GM21737 (cell line): Measurements from ENCODE around the gene GCGR.

ENCODE experiments used
- ATAC-seq: cut with Tn5 transposase; IDR thresholded peaks from one replicate; pipeline ENCODE4 v1.9.1; 2021; ENCODE audit warnings: mild to moderate bottlenecking, moderate library complexity; ENCODE audit not compliant: unreplicated experiment

The GCGR gene

GRCh38 chr17:81845881-81846742 is 42.2 kb downstream of the GCGR start:
- ATAC-seq, result no peak

- no peak for ATAC-seq
Observed at GRCh38 chr17:81846743-81847689, 43.1 kb downstream of the GCGR start.

- ATAC-seq, result no peak
Observed at GRCh38 chr17:81849457-81849856, 45.5 kb downstream of the GCGR start.

GRCh38 chr17:81851423-81851822 is 47.5 kb downstream of the GCGR start:
- no peak for ATAC-seq

- no peak for ATAC-seq
Observed at GRCh38 chr17:81852237-81852636, 48.3 kb downstream of the GCGR start.

- ATAC-seq, result no peak
Observed at GRCh38 chr17:81854974-81855774, 51.2 kb downstream of the GCGR start.

- ATAC-seq, result no peak
Observed at GRCh38 chr17:81858170-81858966, 54.4 kb downstream of the GCGR start.

- no peak for ATAC-seq
Observed at GRCh38 chr17:81858967-81859905, 55.3 kb downstream of the GCGR start.

- peak; percentile 0 for ATAC-seq
Observed at GRCh38 chr17:81859906-81860755, 56.2 kb downstream of the GCGR start, which contains the start of gene P4HB. Gene P4HB, minus strand, starts transcription at chr17:81860535. Its CDS starts 64 bp downstream, at chr17:81860471.

- ATAC-seq, result peak; percentile 73
Observed at GRCh38 chr17:81860756-81861568, 57.0 kb downstream of the GCGR start.

- no peak for ATAC-seq
Observed at GRCh38 chr17:81863123-81863675, 59.2 kb downstream of the GCGR start.
